Right hindlimb (tissue), 1 donor: ENCODE results near the gene TEX44.

ENCODE experiments used
- DNase-seq: peaks from one replicate; pipeline ENCODE4 v3.0.0-alpha.2; 2018

The TEX44 gene

DNA sequence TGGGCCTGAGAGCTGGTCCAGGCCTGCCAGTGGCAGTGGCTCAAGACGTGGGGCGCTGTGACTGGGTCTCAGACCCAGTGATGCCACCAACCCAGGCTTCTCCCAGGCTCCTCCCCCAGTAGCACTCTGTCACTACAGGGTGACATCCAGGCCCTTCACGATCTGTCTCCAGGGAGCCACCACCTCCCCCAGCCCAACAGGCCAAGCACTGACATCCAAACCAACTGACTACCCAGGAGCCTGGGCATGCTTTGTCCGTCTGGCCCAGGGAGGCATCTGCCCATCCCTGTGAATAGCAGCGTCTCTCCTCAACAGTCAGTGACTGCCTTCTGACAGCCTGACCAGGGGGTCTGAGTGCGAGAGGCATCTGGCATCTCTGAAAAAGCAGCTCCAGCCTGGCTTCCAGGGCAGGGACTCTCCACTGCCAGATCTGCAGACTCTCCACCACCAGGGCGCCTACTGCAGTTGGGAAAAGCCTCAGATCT, 13.0 kb downstream of the TEX44 start:
- DNase-seq: peak; percentile 53

- DNase-seq: no peak
Measured at GRCh38 chr2:231606941-231607340, 14.3 kb downstream of the TEX44 start.

GRCh38 chr2:231611273-231612108, 18.8 kb downstream of the TEX44 start:
- peak; percentile 44 for DNase-seq

GRCh38 chr2:231612109-231612455, 19.4 kb downstream of the TEX44 start:
- peak; percentile 77 for DNase-seq

DNA sequence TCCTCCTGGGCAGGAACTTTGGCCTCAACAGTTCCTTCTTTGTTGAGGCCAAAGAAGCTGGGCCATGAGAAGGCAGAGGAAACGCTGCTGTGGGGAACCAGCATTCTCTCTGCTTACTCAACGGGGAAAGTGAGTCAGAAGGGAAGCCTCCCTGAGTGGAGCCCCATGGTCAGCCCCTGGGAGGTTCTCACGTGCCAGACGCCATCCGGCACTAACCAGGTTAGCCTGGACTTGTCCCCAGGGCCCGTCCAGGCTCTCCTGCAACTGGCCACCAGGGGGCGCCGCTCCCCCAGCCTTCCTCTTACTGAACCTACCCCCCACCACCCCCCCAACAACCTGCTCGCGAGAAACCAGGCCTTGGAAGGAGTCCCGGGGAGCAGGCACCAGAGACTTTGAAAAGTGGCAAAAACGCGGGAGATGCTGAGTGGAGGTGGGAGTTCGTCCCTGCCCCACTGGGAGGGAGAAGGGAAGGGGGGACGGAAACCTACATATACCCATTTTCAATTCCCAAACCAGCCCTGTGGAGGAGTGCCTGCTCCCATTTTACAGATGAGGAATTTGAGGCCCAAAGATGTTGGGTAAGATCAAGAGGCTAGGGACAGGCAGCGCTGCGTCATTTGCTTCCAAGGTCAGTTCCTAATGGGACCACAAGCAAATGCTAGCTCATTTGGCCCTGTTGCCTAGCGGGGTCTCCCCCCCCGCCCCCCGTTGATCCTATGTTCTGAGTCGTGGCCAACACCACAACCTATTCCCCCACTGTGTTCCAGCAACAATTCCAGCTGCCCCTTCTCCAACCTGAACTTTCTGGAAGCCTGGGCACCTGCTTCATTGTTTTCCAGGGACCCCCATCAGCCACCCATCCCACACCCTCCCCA, 20.0 kb downstream of the TEX44 start:
- DNase-seq: peak; percentile 93

- DNase-seq: no peak
Measured at GRCh38 chr2:231613331-231613662, 20.6 kb downstream of the TEX44 start.

DNA sequence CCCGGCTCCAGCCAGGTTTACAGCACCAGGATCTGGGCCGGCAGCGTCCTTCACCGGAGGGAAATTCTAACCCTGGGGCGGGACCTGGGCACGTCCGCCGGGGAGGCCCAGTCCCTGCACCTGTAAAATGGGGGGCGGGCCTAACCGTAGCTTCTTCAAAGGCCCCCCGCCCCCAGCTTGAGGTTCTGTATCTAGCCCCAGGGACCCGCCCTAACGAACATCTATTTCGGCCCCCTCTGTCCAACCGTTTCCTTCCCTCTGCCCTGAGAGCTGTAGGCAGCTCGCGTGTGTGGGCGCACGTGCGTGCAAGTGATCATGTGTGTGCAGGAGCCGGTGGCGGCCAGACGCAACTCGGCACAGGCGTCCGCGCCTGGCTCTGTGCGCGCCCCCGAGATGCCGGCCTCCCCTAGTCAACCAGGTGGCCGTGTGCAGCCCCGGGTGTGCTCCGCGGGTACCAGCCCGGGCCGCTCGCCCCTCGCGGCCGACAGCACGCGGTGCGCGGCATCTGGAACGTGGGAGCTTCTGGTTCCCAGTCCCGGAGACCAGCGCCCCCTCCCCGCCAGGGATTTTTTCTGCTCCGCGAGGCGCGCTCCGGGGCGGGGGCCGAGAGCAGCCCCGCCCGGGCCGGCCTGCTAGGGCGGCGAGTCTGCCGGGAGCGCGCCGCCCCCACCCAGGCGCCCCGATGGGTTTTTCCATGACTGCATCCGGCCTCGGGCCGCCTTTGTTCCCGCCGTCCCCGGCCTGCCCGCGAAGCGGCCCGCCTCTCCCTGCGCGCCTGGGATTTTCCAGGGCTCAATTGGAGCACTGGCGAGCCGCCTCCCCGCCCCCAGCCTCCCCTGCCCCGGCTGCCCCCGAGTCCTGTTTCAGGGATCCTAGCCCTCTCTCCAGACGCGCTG, 21.2 kb downstream of the TEX44 start:
- peak; percentile 94 for DNase-seq

GRCh38 chr2:231614559-231615057, 21.9 kb downstream of the TEX44 start:
- peak; percentile 78 for DNase-seq

- DNase-seq: peak; percentile 60
Measured at GRCh38 chr2:231615058-231615671, 22.5 kb downstream of the TEX44 start.

- no peak for DNase-seq
Measured at GRCh38 chr2:231616296-231616695, 23.6 kb downstream of the TEX44 start.

- no peak for DNase-seq
Measured at GRCh38 chr2:231617059-231617926, 24.6 kb downstream of the TEX44 start.

DNA sequence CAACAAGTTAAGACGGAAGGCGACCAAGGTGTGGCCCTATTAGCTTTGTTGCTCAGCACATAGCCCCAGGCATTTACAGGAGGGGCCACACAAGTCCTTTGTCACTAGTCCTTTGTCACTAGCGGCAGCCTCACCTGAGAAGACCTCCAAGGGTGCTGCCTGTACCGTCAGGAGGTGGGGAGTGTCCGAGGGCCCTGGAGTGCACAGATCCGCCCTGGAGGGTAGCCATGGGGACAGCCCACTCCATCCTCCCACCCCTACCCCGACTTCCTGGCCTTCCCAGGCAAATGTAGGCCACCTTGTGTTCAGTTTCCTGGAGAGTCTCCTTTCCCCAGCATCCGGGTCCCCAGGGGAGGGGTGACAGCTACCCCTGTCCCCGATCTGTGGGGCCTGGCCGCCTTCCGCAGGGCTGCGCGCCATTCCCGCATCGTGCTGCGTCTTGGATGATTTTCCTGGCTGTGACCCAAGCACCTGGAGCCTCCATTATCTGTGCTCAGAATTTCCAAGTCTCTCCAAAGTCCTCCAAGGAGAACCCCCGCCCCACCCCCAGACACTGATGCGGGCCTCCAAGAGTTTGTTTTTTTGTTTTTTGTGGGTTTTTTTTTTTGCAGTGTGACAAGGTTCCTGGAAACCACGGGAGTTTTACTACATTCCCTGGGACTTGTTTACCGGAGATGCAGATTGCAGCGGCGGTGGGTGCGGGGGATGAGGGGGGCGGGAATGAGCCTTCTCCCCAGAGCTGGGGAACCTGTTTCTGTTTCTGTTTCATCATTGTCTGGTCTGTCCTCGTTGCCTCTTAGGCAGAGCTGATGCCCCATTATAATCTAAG, 28.6 kb downstream of the TEX44 start:
- peak; percentile 81 for DNase-seq

DNA sequence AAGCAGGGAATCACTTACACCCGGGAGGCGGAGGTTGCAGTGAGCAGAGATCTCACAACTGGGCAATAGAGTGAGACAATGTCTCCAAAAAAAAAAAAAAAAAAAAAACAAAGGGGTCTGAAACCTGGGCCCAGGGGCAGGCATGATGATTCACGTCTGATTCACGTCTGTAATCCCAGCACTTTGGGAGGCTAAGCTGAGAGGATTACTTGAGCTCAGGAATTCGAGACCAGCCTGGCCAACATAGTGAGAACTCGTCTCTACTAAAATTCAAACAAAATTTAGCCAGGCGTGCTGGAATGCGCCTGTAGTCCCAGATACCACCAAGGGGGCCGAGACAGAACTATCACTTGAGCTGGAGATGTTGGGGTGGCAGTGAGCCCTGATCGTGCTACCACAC, 30.3 kb downstream of the TEX44 start:
- DNase-seq: no peak

- no peak for DNase-seq
Measured at GRCh38 chr2:231626449-231626848, 33.8 kb downstream of the TEX44 start.

GRCh38 chr2:231627384-231628120, 34.9 kb downstream of the TEX44 start:
- DNase-seq: no peak

DNA sequence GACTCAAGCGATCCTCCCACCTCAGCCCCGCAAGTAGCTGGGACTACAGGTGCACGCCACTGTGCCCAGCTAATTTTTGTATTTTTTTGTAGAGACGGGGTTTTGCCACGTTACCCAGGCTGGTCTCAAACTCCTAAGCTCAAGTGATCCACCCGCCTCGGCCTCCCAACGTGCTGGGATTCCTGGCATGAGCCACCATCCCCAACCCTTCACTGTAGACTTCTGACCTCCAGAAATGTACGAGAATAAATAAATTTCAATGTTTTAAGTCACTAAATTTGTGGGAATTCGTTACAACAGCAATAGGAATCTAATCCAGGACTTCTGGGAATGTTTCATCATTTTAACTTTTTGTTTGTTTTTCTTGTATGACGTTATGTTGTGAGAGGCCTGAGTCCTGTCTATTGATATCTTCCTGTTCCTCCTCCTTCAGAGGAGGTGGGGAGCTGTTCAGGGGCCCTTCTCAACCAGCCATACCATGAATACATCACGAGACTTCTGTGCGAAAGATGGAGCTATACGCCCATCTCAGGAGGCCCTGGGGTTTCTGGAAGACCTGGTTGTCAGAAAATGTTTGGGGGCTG, 40.0 kb downstream of the TEX44 start:
- DNase-seq: no peak

GRCh38 chr2:231633241-231633976, 40.7 kb downstream of the TEX44 start:
- DNase-seq: no peak

DNA sequence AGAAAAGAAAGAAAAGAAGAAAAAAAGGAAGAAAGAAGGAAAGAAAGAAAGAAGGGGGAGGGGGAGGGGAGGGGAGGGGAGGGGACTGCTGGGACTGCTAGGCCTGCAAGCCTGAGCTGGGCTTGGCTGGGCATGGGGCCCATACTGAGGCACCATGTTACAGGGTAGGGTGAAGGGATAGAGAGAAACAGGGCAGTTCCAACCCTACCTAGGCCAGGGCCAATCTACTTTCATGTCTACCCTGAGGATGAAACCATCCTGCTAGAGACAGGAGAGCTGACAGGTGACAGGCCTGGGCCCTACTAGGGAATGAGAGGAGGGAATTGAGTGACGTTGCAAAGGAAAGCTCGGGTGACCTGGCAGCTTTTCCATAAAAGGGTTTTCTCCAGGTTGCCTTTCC, 41.7 kb downstream of the TEX44 start:
- no peak for DNase-seq
